ENCODE results near the gene DCAF10.
"Not testable (repeated sequence)": the region's sequence is repeated elsewhere in the genome, so short reads cannot be mapped to it uniquely, and the experiment has no call there.

Gene DCAF10

DNA sequence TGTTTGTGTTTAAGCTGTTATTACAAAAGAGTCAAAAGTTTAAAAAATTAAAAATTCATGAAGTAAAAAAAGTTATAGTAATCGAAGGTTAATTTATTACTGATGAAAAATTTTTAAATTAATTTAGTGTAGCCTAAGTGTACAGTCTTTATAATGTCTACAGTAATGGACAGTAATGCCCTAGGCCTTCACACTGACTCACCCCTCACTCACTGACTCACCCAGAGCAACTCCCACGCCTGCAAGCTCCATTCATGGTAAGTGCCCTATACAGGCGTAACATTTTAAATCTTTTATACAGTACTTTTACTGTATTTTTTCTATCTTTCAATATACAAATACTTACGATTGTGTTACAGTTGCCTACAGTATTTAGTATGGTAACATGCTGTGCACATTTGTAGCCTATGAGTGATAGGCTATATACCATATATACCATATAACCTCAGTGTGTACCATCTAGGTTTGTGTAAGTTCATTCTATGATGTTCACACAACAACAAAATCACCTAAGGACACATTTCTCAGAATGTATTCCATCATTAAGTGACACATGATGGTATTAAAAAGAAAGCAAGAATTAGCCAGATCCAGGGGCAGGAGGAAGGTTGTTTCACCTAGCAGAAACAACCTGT lies 40.1 kb downstream of the DCAF10 start:
- H3K27ac ChIP-seq, result no peak overlapping the region
- H3K4me3 ChIP-seq, result no peak overlapping the region

GRCh38 chr9:37852222-37852621 lies 51.6 kb downstream of the DCAF10 start:
- H3K4me3 ChIP-seq, result no peak overlapping the region
- no peak overlapping the region for H3K27ac ChIP-seq

GRCh38 chr9:37856551-37856950 lies 56.0 kb downstream of the DCAF10 start:
- H3K27ac ChIP-seq, result no peak overlapping the region
- H3K4me3 ChIP-seq, result no peak overlapping the region

- H3K27ac ChIP-seq, result no peak overlapping the region
- no peak overlapping the region for H3K4me3 ChIP-seq
These were observed 58.4 kb downstream of the DCAF10 start for GRCh38 chr9:37859043-37859442.

GRCh38 chr9:37862530-37862929 lies 61.9 kb downstream of the DCAF10 start:
- Histone ChIP-seq H3K4me3 (no peak overlapping the region), H3K27ac (no peak overlapping the region)

- Histone ChIP-seq H3K27ac (no peak overlapping the region), H3K4me3 (no peak overlapping the region)
These were observed 69.6 kb downstream of the DCAF10 start for GRCh38 chr9:37870081-37870798.

GRCh38 chr9:37870799-37871176 lies 70.2 kb downstream of the DCAF10 start:
- Histone ChIP-seq H3K27ac (no peak overlapping the region), H3K4me3 (no peak overlapping the region)

DNA sequence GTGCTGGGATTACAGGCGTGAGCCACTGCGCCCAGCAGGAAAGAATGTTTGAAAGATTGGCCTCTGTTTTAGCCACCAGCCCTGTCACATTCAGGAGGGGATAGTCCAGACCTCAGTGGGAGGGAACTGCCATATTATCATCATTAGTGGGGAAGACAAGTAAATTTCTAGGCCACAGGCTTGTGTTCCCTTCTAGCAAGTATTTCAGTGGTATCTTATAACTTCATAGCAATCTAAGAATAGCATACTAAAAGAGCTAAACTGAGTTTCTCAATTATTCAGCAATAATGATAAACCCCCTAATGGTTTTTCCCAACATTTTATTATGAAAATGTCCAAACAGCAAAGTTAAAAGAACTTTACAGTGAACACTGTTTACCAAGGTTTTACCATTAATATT lies 73.4 kb downstream of the DCAF10 start:
- H3K27ac ChIP-seq, result no peak overlapping the region
- H3K4me3 ChIP-seq, result no peak overlapping the region

DNA sequence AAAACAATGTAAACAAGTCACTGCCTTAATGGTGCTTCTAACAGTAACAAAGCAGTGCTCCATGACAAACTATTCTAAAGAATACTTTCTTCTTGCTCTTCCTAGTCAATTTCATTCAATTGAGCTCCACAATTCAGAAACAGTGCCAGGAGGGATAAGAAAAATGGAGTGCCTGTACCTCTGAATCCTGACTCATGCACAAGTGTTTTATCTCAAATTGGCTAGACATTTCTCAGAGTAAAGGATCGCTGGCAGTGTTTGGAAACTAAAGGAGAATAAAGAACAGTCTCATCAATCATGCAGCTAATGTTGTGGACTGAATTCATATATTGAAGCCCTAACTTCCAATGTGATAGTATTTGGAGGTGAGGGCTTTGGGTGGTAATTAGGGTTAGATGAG lies 75.8 kb downstream of the DCAF10 start:
- Histone ChIP-seq H3K4me3 (no peak overlapping the region), H3K27ac (no peak overlapping the region)

GRCh38 chr9:37880916-37881479 lies 80.4 kb downstream of the DCAF10 start:
- Histone ChIP-seq H3K4me3 (no peak overlapping the region), H3K27ac (no peak overlapping the region)

- H3K4me3 ChIP-seq, H3K27ac ChIP-seq: not testable (repeated sequence)
These were observed 87.5 kb downstream of the DCAF10 start for GRCh38 chr9:37887977-37888583.

DNA sequence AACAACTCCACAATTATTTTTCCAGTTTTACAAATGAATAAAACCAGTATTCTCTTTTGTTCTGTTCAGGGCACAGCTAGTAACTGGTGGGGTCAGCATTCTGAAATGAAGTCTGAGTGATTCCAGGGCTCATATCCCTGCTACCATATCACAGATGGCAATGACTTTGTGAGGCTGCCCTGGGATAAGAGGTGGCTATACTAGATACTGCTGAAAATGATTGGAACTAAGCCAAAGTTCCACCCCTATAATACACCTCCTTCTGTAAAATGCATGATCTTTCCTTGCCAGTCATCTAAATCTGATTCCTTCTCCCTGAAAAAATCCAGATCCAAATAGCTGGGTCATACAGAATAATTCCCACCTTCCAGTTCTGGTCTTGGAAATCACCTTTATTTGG lies 88.9 kb downstream of the DCAF10 start:
- H3K4me3 ChIP-seq, result no peak overlapping the region
- H3K27ac ChIP-seq, result no peak overlapping the region

DNA sequence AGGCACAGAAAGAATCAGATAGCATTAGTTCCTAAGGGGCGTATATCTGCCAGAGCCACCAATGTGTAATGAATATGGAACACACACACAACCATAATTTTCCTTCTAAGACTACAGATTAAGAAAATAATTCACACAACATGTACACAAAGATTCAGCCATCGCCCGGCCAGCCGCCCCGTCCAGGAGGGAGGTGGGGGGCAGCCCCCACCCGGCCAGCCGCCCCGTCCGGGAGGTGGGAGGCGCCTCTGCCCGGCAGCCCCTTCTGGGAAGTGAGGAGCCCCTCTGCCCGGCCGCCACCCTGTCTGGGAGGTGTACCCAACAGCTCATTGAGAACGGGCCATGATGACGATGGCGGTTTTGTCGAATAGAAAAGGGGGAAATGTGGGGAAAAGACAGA lies 90.4 kb downstream of the DCAF10 start:
- not testable (repeated sequence) for H3K4me3 ChIP-seq

GRCh38 chr9:37892063-37892462 lies 91.5 kb downstream of the DCAF10 start:
- no peak overlapping the region for H3K27ac ChIP-seq

More for the DNA sequence above, 90.4 kb downstream of the DCAF10 start:
- H3K27ac ChIP-seq, result not testable (repeated sequence)

GRCh38 chr9:37897665-37898064 lies 97.1 kb downstream of the DCAF10 start:
- no peak overlapping the region for H3K27ac ChIP-seq
- no peak overlapping the region for H3K4me3 ChIP-seq

More at GRCh38 chr9:37892063-37892462, 91.5 kb downstream of the DCAF10 start:
- H3K4me3 ChIP-seq, result no peak overlapping the region

GRCh38 chr9:37899041-37899440 lies 98.4 kb downstream of the DCAF10 start:
- no peak overlapping the region for H3K4me3 ChIP-seq
- no peak overlapping the region for H3K27ac ChIP-seq

- Histone ChIP-seq H3K27ac (no peak overlapping the region), H3K4me3 (no peak overlapping the region)
These were observed 101.5 kb downstream of the DCAF10 start for GRCh38 chr9:37902131-37902530.

DNA sequence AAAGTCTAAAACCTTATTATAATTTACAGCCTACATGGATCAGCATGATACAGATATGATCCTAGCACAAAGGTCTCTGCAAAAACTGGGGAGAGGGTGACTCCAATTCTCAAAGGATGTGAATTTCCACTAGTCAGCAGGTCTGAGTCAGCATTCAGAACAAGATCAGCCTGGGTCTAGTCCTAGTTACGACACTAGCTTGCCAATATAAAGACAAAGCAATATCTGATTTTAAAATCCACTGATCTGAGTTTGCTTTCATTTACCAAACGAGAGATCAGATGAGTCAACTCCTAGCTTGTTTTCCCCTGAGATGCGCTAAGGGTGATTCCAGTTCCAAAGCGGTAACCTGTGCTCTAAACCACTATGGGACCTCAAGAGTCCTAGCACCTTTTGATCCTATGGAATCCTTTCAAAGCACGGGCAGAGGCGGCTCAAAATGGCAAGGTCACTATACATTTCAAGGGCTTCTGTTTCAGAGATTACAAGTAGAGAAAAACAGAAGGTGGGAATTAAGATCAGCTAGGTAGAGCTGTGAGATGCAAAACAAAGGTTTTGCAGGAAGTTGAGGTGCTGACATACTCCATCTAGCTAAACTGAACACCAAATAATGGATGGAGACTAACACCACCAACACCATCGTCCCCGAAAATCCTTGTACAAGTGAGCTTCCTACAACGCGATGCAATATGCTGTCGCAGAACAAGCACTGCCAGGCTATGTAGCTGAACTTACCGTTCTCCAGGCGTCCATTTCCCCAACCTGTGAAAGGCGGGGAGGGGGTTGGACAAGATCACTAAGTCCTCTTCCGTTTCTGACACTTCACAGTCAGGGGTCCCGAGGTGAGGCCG lies 102.4 kb downstream of the DCAF10 start:
- Histone ChIP-seq H3K4me3 (peak overlapping the region; percentile 62 to 99 (median 94)), H3K27ac (peak overlapping the region; percentile 23 to 94 (median 87))

GRCh38 chr9:37903647-37904444 lies 103.2 kb downstream of the DCAF10 start, which contains the start of gene SLC25A51:
Gene SLC25A51 (minus strand): TSS chr9:37904127. CDS start chr9:37888550, 15,577 bp downstream.
- peak within 1 kb of the TSS; percentile 50 to 94 (median 87) for H3K27ac ChIP-seq
- H3K4me3 ChIP-seq, result peak within 1 kb of the TSS; percentile 62 to 99 (median 94)

Measured in skin epidermis (tissue), 12 donors.